Measurements from ENCODE around the gene FBXO42.

FBXO42 gene

GRCh38 chr1:16351994-16352841 is at the start of gene FBXO42:
Gene FBXO42, minus strand, starts transcription at chr1:16352480. Its CDS starts 37,062 bp downstream, at chr1:16315418.
- peak; percentile 92 for DNase-seq

GRCh38 chr1:16398371-16398953 is 46.2 kb upstream of the FBXO42 start:
- DNase-seq, result no peak

GRCh38 chr1:16397120-16397519 is 44.8 kb upstream of the FBXO42 start:
- DNase-seq, result no peak

- DNase-seq, result no peak
Measured at GRCh38 chr1:16396591-16396990, 44.3 kb upstream of the FBXO42 start.

DNA sequence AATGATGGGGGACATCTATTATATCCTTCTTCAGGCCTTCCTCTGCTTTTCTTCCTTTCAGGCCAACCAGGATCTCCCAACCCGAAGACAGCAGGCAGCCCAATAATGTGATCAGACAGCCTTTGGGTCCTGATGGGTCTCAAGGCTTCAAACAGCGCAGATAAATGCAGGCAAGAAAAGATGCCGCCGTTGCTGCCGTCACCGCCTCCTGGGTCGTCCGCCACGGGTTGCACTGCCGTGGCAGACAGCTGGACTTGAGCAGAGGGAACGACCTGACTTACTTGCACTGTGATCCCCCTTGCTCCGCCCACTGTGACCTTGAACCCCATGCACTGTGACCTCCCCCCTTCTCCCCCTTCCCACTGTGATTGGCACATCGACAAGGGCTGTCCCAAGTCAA is 42.7 kb upstream of the FBXO42 start:
- DNase-seq, result no peak

GRCh38 chr1:16393570-16394521 is 41.6 kb upstream of the FBXO42 start:
- no peak for DNase-seq

GRCh38 chr1:16392740-16393569 is 40.7 kb upstream of the FBXO42 start:
- no peak for DNase-seq

- DNase-seq, result no peak
Measured at GRCh38 chr1:16391411-16391810, 39.1 kb upstream of the FBXO42 start.

DNA sequence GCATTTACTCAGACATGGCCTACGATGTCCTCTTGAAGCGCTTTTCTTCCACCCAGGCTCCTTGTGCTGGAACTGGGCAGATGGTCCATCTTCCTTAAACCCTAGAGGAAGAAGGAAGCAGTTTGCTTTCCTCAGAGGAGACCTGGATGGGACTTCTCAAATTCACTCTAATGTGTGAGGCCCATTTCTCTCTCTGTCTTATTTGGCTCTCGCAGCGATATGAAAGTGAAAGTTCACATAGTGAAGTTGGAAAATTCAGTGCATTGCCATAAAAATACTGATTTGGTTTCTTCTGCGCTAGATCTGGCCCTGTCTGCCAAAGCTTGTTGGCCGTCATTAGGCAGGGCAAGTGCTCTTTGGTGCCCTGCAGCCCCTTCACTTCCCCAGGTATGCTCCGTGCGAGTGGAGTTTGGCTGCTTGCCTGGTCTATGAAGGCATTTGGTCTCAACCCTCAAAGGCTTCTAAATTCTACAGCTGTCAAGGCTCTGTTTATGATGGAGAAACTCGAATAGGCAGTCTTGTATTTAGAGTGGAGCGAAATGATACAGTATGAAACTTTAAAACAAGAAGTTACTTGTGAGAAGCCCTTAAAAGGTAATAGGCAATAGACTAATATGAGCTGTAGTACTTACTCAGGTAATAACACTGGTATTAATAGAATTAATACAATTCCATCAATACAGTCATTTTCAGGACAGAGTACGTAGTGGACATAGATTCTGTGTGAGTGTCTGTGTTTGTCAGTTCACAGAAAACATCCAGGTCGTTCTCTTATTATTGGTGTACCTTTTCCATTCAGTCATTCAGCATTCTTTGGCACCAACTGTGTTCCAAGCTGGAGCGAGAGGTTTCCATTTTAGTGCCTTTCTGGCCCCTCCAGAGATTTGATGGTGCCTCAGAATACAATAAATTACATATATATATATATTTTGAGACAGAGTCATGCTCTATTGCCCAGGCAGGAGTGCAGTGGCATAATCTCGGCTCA is 35.2 kb upstream of the FBXO42 start:
- DNase-seq, result no peak

- no peak for DNase-seq
Measured at GRCh38 chr1:16386454-16387113, 34.3 kb upstream of the FBXO42 start.

DNA sequence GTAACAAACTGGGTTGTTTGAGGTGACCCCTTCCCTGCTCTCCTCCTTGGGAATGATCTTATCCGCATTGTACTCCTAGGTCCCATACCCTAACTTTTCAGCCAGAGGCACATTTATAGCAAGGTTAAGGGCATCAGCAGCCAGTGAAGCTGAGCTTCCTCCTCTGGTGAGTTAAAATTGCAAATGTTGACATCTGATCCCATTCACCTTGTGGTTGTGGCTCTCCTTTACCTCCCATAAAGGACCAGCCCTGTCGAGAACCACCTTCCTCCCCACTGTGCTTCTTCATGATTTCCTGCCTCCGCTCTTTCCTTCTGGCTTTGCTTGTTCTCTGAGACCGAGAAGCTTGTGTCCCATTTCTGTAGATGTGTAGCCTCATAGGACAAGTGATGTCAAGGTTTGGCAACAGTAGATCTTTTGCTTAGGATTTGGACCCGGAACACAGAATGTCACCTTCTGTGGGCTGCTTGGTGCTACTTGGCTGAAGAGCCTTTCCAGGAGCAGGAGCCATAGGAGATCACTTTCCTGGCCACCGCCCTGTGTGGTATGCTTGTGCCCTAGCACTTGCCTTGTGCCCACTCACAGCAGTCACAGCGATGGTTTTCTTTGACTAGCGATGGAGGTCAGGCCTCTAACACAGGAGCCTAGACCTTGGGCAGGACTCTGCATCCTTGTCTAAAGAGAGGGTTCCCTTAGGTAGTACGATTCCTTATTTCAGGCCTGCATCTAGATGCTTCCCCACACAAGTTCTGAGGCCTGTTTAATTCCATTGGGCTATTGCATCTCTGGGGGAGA is 33.6 kb upstream of the FBXO42 start:
- DNase-seq, result no peak

- DNase-seq, result no peak
Measured at GRCh38 chr1:16383888-16384287, 31.6 kb upstream of the FBXO42 start.

DNA sequence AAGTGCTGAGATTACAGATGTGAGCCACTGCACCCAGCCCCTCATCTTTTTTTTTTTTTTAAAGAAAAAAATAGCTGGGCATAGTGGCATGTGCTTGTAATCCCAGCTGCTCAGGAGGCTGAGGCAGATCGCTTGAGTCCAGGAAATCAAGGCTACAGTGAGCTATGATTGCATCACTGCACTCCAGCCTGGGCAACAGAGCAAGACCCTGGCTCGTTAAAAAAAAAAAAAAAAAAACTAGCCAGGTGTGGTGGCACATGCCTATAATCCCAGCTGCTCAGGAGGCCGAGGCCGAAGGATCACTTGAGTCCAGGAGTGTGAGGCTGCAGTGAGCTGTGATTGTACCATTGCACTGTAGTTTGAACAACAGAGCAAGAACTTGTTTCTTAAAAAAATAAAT is 28.6 kb upstream of the FBXO42 start:
- DNase-seq, result no peak

- no peak for DNase-seq
Measured at GRCh38 chr1:16378443-16378842, 26.2 kb upstream of the FBXO42 start.

DNA sequence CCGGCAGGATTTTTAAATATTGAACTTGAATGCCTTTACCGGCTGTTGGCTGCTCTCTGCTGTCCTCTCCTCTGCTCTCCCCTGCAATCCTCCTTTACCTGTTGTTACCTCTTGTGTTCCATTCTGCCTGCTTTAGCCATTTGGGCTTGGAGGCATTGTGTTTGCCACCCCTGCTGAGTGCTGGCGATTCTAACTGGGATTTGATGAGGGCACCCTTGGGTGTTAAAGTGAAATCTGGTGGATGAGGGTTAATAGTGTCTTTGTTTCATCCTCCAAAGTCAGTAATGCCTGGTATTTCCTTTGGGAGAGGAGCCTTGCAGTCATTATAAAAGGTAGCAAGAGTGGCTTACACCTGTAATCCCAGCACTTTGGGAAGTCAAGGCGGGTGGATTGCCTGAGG is 24.7 kb upstream of the FBXO42 start:
- no peak for DNase-seq

DNA sequence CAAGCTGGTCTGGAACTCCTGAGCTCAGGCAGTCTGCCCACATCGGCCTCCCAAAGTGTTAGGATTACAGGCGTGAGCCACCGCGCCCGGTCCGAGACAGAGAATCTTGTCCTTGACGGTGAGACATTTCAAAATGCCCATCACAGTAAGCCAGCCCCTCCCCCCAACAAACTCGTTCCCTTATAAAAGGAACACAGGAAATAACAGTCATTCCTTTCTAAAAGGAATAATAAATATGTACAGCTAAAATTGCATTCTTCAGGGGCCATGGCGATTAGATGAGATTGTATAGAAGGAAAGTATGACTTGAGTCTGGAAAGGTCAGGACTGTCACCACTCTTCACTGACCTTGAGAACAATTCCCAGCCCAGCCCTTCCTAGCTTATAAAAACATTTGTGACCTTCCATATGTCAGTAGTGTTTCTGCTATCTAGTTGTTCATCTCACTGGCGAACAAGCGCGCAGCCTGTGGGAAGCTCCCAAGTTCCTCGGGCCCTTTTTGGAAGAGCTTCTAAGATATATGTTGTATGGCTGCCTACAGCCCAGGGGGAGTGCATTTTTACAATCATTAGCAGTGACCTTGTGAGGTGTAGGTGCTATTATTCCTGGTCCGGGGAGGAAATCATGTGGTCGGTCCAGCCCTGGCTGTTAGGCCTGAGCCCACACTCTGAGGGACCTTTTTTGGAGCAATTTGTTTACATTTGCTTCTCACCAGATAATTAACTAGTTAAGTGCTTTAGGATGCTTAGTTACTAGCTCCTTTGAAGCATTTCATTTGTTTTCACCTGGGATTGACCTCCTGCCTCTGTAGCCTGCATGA is 23.5 kb upstream of the FBXO42 start:
- DNase-seq, result no peak

GRCh38 chr1:16374266-16374665 is 22.0 kb upstream of the FBXO42 start:
- no peak for DNase-seq

DNA sequence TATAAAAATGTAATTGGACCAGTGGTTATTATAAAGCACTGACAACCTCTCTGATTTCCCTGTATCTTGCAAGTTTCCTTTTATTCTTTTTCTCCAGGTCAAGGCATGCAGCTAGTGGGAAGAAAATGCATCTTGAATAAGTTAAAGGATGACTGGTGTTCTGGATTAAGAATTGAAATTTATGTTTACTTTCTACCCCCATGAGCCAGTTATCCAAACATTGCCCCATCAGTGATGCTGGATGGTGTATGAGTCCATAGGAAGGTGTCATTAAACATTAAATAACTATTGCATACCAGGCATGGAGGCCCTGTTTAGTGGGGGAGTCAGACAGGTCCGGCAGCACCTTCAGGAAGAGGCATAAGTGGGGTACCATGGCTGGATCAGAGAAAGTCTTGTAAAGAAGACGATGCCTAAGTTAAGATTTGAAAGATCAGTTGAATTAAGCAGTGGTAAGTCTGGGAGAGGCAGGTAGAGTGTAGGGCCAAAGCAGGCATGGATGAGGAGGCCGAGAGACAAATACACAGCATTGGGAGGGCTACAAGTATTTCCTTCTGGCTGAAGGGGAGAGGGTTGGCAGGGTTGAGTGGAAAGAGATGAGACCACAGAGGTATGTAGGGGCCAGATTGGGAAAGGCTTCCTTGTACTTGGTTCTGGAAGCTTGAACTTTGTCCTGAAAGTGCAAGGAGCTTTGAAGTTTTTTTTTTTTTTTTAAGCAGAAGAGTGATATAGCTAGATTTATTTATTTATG is 20.4 kb upstream of the FBXO42 start:
- no peak for DNase-seq

All from CD4-positive, alpha-beta T cell treated with Interleukin-6 for 4 hours (primary cell).